NT2/D1 (cell line): ENCODE data around the gene GATA1.

Source experiments
- SUZ12 ChIP-seq: IDR thresholded peaks from 2 replicates; pipeline ENCODE4 v1.6.1; 2011; ENCODE audit not compliant: insufficient read length, insufficient read depth; ENCODE audit errors: extremely low read depth
- ZNF274 ChIP-seq: IDR thresholded peaks from 2 replicates; pipeline ENCODE4 v1.6.1; 2011; ENCODE audit warnings: mild to moderate bottlenecking, low read depth, low read length

DNA sequence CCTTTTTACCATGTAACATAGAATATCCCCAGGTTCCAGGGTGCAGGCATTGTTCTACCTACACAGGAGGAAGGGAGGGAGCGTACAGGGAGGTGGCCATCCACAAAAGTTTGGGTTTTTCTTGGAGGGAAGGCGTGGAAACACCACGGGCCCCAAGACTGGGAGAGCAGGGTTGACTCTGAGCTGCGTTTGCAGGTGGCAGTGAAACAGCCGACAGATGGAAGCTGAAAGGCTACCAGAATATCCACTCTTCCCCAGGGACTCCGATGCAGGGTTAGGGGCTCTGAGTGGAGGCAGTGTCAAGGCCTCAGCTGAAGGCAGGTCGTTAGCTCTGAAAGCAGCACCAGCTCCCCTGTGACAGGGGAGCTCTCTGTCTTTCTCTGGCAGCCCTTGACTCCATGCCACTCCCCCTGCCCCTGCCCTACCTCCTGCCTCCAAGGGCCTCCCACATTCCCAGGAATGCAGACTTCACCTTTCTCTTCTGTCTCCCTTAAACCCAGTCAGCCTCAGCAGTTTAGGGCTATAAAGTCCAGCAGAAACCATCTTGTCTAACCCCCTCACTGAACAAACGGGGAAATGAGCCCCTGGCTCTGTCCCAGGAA, 38.9 kb upstream of the GATA1 start:
- TF ChIP-seq ZNF274 = no peak
- TF ChIP-seq SUZ12 = no peak
